ENCODE measurements around the gene CH25H.

CH25H gene

DNA sequence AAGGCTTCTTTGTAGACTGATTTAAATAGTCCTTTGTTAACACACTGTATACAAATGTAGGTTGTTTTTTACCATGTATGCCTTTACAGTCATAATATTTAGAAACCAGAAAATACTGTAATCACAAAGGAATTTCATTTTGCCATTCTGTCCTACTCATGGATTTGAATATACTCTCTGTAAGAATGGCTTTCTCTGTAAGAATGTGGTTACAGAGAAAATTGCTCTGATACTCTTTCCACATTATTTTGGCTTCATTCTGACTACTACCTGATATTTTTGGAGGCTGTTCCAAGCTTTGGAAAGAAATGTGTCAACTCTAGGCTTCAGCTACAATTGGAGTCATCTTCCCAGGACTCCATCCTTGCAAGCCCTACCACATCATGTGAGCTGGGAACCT lies 23.5 kb downstream of the CH25H start:
- TF ChIP-seq RAD21 (IDR thresholded peaks at IDR 0.05; ENCODE audit: low read depth): no peak
- no peak for TF ChIP-seq EP300 (IDR thresholded peaks at IDR 0.05; ENCODE audit: borderline replicate concordance)
- no peak for TF ChIP-seq CEBPB (IDR thresholded peaks at IDR 0.05)
- no peak for TF ChIP-seq CREB1 (IDR thresholded peaks at IDR 0.05; ENCODE audit: low read depth)
- TF ChIP-seq TEAD4 (IDR thresholded peaks at IDR 0.05): no peak
- TF ChIP-seq TAF1 (IDR thresholded peaks at IDR 0.05; ENCODE audit: low read depth): no peak
- TF ChIP-seq YY1 (IDR thresholded peaks at IDR 0.05; ENCODE audit: low read depth): no peak
- no peak for TF ChIP-seq ZBTB7A (IDR thresholded peaks at IDR 0.05; ENCODE audit: low read depth)
- TF ChIP-seq NFIC (IDR thresholded peaks at IDR 0.05): no peak
- TF ChIP-seq TCF12 (IDR thresholded peaks at IDR 0.05; ENCODE audit: low read depth): no peak
- no peak for TF ChIP-seq FOXM1 (IDR thresholded peaks at IDR 0.05; ENCODE audit: borderline replicate concordance, low read depth)
- TF ChIP-seq, protein P1, sequence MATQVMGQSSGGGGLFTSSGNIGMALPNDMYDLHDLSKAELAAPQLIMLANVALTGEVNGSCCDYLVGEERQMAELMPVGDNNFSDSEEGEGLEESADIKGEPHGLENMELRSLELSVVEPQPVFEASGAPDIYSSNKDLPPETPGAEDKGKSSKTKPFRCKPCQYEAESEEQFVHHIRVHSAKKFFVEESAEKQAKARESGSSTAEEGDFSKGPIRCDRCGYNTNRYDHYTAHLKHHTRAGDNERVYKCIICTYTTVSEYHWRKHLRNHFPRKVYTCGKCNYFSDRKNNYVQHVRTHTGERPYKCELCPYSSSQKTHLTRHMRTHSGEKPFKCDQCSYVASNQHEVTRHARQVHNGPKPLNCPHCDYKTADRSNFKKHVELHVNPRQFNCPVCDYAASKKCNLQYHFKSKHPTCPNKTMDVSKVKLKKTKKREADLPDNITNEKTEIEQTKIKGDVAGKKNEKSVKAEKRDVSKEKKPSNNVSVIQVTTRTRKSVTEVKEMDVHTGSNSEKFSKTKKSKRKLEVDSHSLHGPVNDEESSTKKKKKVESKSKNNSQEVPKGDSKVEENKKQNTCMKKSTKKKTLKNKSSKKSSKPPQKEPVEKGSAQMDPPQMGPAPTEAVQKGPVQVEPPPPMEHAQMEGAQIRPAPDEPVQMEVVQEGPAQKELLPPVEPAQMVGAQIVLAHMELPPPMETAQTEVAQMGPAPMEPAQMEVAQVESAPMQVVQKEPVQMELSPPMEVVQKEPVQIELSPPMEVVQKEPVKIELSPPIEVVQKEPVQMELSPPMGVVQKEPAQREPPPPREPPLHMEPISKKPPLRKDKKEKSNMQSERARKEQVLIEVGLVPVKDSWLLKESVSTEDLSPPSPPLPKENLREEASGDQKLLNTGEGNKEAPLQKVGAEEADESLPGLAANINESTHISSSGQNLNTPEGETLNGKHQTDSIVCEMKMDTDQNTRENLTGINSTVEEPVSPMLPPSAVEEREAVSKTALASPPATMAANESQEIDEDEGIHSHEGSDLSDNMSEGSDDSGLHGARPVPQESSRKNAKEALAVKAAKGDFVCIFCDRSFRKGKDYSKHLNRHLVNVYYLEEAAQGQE (IDR thresholded peaks at IDR 0.05; ENCODE audit: low read depth): no peak
- no peak for TF ChIP-seq EGR1 (IDR thresholded peaks at IDR 0.05)
- TF ChIP-seq, protein P2, sequence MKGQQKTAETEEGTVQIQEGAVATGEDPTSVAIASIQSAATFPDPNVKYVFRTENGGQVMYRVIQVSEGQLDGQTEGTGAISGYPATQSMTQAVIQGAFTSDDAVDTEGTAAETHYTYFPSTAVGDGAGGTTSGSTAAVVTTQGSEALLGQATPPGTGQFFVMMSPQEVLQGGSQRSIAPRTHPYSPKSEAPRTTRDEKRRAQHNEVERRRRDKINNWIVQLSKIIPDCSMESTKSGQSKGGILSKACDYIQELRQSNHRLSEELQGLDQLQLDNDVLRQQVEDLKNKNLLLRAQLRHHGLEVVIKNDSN (IDR thresholded peaks at IDR 0.05): no peak

DNA sequence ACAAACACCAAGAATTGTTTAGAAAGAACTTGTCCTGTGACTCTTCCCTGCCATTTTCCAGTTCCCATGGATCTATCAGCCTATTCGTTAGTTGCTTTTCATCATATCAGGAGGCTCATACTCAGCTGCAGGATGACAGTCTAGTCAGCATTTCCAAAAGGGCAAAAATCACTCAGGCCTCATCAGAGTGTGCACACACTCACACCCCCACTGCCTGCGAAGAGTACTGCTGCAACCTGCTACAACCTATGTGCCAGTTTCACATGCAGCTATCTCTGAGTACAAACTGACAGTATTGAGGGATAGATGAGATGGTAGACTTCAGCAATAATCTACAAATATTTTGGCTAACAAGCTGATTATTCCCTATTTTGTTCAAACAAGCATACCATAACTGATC lies 24.2 kb downstream of the CH25H start:
- TF ChIP-seq EP300 (IDR thresholded peaks at IDR 0.05; ENCODE audit: borderline replicate concordance): no peak
- TF ChIP-seq, protein P1 (IDR thresholded peaks at IDR 0.05; ENCODE audit: low read depth): no peak
- TF ChIP-seq NFIC (IDR thresholded peaks at IDR 0.05): no peak
- TF ChIP-seq, protein P3, sequence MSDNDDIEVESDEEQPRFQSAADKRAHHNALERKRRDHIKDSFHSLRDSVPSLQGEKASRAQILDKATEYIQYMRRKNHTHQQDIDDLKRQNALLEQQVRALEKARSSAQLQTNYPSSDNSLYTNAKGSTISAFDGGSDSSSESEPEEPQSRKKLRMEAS (IDR thresholded peaks at IDR 0.05): no peak
- no peak for TF ChIP-seq ZBTB7A (IDR thresholded peaks at IDR 0.05; ENCODE audit: low read depth)
- no peak for TF ChIP-seq EGR1 (IDR thresholded peaks at IDR 0.05)
- no peak for TF ChIP-seq TEAD4 (IDR thresholded peaks at IDR 0.05)
- no peak for TF ChIP-seq YY1 (IDR thresholded peaks at IDR 0.05; ENCODE audit: low read depth)
- no peak for TF ChIP-seq CEBPB (IDR thresholded peaks at IDR 0.05)
- TF ChIP-seq RAD21 (IDR thresholded peaks at IDR 0.05; ENCODE audit: low read depth): no peak
- no peak for TF ChIP-seq TCF12 (IDR thresholded peaks at IDR 0.05; ENCODE audit: low read depth)
- no peak for TF ChIP-seq CREB1 (IDR thresholded peaks at IDR 0.05; ENCODE audit: low read depth)
- no peak for TF ChIP-seq FOXM1 (IDR thresholded peaks at IDR 0.05; ENCODE audit: borderline replicate concordance, low read depth)

DNA sequence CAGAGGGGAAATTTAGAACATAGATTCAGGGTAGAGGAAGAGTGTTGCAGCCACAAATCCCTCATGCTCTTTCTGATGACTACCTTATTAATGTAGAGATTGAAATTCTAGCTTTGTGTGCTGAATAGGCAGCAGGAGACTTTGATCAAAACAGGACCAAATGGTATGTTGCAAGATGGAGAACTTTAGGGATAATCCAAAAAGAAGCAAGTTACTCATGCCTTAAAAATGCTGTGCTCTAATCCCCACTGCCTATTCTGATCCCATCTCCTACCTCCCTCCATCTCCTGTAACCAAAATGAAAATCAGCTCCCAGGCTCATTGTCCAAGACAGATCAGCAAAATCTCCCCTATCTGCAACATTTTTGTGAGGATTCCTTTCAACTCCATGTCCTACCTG lies 31.3 kb downstream of the CH25H start:
- TF ChIP-seq, protein P1 (IDR thresholded peaks at IDR 0.05; ENCODE audit: low read depth): no peak
- TF ChIP-seq TAF1 (IDR thresholded peaks at IDR 0.05; ENCODE audit: low read depth) (no peak), RAD21 (IDR thresholded peaks at IDR 0.05; ENCODE audit: low read depth) (no peak), NFIC (IDR thresholded peaks at IDR 0.05) (no peak), CEBPB (IDR thresholded peaks at IDR 0.05) (no peak), TEAD4 (IDR thresholded peaks at IDR 0.05) (no peak), EGR1 (IDR thresholded peaks at IDR 0.05) (no peak), TCF12 (IDR thresholded peaks at IDR 0.05; ENCODE audit: low read depth) (no peak), EP300 (IDR thresholded peaks at IDR 0.05; ENCODE audit: borderline replicate concordance) (no peak), FOXM1 (IDR thresholded peaks at IDR 0.05; ENCODE audit: borderline replicate concordance, low read depth) (no peak), ZBTB7A (IDR thresholded peaks at IDR 0.05; ENCODE audit: low read depth) (no peak), CREB1 (IDR thresholded peaks at IDR 0.05; ENCODE audit: low read depth) (no peak)
- TF ChIP-seq, protein P3 (IDR thresholded peaks at IDR 0.05): no peak

DNA sequence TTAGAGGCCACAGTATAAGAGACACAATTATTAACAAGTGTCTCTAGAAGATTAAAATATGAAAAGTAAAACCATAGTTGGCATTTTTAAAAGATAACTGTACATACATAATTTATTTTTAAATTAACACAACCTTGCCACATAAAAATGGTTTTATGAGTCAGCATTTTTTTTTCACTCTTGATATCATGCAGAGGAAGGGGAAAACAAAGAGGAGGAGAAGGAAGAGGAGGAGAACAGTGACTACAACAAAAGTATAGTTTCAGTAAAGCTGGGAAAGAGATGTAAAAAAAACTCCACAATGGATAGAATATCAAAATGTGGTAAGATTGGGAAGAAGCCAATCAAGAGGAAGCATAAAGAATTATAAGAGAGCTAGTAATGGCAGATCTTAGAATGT lies 34.0 kb downstream of the CH25H start:
- TF ChIP-seq TEAD4 (IDR thresholded peaks at IDR 0.05): no peak
- TF ChIP-seq, protein P3 (IDR thresholded peaks at IDR 0.05): no peak
- no peak for TF ChIP-seq RAD21 (IDR thresholded peaks at IDR 0.05; ENCODE audit: low read depth)
- no peak for TF ChIP-seq YY1 (IDR thresholded peaks at IDR 0.05; ENCODE audit: low read depth)
- TF ChIP-seq TCF12 (IDR thresholded peaks at IDR 0.05; ENCODE audit: low read depth): no peak
- no peak for TF ChIP-seq NFIC (IDR thresholded peaks at IDR 0.05)
- TF ChIP-seq, protein P2 (IDR thresholded peaks at IDR 0.05): no peak
- no peak for TF ChIP-seq EP300 (IDR thresholded peaks at IDR 0.05; ENCODE audit: borderline replicate concordance)
- TF ChIP-seq CEBPB (IDR thresholded peaks at IDR 0.05): no peak
- TF ChIP-seq, protein P1 (IDR thresholded peaks at IDR 0.05; ENCODE audit: low read depth): no peak
- TF ChIP-seq EGR1 (IDR thresholded peaks at IDR 0.05): no peak
- TF ChIP-seq ZBTB7A (IDR thresholded peaks at IDR 0.05; ENCODE audit: low read depth): no peak
- no peak for TF ChIP-seq FOXM1 (IDR thresholded peaks at IDR 0.05; ENCODE audit: borderline replicate concordance, low read depth)
- TF ChIP-seq TAF1 (IDR thresholded peaks at IDR 0.05; ENCODE audit: low read depth): no peak
- no peak for TF ChIP-seq CREB1 (IDR thresholded peaks at IDR 0.05; ENCODE audit: low read depth)
